RWPE2 (cell line): ENCODE data around the gene TNFAIP1.
"Not testable (repeated sequence)": the region's sequence is repeated elsewhere in the genome, so short reads cannot be mapped to it uniquely, and the experiment has no call there.

Experiments
- ATAC-seq: fragments of 200-7000 bp; cut with Tn5 transposase; 3 replicates; pipeline ENCODE4 v1.9.1; 2021; ENCODE audit warnings: low read depth
- DNase-seq: peaks from one replicate; pipeline ENCODE4 v3.0.0-alpha.2; 2020; ENCODE audit warnings: low spot score
- H3K27ac ChIP-seq: fragments of 450-650 bp; 2 replicates; pipeline ENCODE4 v1.5.1; 2017; ENCODE audit warnings: mild to moderate bottlenecking; ENCODE audit not compliant: poor library complexity, severe bottlenecking
- H3K27me3 ChIP-seq: fragments of 250-450 bp; sonication (Bioruptor Pico); 2 replicates; pipeline ENCODE4 v1.5.1; 2021; ENCODE audit warnings: mild to moderate bottlenecking, moderate library complexity; ENCODE audit not compliant: insufficient read depth, poor library complexity, severe bottlenecking
- H3K36me3 ChIP-seq: fragments of 250-450 bp; sonication (Bioruptor Pico); 2 replicates; pipeline ENCODE4 v1.5.1; 2020; ENCODE audit warnings: low read depth, mild to moderate bottlenecking, moderate library complexity
- H3K4me1 ChIP-seq: fragments of 250-450 bp; sonication (Bioruptor Pico); 2 replicates; pipeline ENCODE4 v1.5.1; 2021; ENCODE audit warnings: mild to moderate bottlenecking, moderate library complexity; ENCODE audit not compliant: insufficient read depth, poor library complexity, severe bottlenecking
- H3K4me3 ChIP-seq: fragments of 250-450 bp; sonication (Bioruptor Pico); 2 replicates; pipeline ENCODE4 v1.5.1; 2021; ENCODE audit warnings: mild to moderate bottlenecking, moderate library complexity; ENCODE audit not compliant: severe bottlenecking
- H3K9me3 ChIP-seq: fragments of 250-450 bp; sonication (Bioruptor Pico); 2 replicates; pipeline ENCODE4 v1.5.1; 2021; ENCODE audit warnings: mild to moderate bottlenecking, moderate library complexity; ENCODE audit not compliant: severe bottlenecking
- TF ChIP-seq, protein P1 (sequence below): fragments of 450-650 bp; IDR thresholded peaks from one replicate; pipeline ENCODE4 v1.5.1; 2017; ENCODE audit warnings: mild to moderate bottlenecking, moderate library complexity; ENCODE audit not compliant: poor library complexity, severe bottlenecking

Gene TNFAIP1, protein sequence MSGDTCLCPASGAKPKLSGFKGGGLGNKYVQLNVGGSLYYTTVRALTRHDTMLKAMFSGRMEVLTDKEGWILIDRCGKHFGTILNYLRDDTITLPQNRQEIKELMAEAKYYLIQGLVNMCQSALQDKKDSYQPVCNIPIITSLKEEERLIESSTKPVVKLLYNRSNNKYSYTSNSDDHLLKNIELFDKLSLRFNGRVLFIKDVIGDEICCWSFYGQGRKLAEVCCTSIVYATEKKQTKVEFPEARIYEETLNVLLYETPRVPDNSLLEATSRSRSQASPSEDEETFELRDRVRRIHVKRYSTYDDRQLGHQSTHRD

DNA sequence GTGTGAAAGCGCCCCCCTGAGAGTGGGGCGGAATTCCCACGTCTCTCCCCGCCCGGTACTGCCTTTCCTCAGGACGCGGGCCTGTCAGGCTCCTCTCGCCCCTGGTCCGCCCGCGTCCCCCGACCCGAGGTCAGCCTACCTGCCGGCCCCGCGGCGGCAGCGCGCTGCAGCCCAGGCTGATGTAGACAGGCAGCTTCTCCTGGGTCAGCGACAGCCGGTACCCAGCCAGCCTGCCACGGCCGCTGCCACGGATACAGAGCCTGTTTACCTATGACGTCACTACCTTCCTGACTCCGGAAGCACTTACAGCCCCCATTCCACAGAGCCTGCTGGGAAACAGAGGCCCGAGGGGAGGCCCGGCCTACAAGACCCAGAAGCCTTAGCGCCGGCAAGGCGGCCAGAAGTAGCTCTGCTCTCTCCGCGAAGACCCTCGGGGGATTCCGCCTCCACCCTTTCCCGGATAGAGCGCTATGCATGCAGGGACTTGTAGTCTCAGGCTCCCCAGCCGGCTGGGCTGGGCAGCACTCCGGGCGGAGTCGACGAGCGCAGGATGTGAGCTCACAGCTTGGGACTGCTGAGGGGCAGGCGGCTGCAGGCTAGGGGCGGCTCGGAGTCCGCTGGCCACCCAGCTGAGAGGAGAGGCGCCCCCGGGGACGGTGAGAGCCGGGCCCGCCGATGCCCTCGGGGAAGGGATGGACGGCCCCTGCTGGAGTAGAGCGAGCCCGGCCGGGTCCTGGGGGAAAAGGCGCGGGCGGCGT, at the start of gene TNFAIP1, which contains the start of gene IFT20:
TSS of gene TNFAIP1 (plus strand) at position 561 of the 758 bp plus-strand sequence. CDS start 3,761 bp downstream, outside the sequence.
TSS of gene IFT20 (minus strand) at position 272 of the 758 bp plus-strand sequence. CDS start 3,487 bp downstream, outside the sequence.
- H3K27ac ChIP-seq = peak within 1 kb of the TSS; percentile 89
- ATAC-seq = peak; percentile 88

DNA sequence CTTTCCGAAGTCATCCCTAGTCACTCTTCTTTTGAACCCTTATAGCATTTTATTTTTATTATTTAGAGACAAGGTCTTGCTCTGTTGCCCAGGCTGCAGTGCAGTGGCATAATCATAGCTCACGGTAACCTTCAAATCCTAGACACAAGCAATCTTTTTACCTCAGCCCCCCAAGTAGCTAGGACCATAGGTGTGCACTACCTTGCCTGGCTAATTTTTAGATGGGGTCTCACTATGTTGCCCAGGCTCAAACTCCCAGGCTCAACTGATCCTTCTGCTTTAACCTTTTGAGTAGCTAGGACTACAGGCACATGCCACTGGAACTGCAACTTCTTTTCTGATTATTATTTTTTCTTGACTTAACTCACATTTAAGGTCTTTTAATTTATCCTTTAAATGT, 49.6 kb upstream of the TNFAIP1 start:
- Histone ChIP-seq H3K4me1 (peaks cover 17% of the 10 kb centered on the region), H3K9me3 (no peaks in the 10 kb centered on the region), H3K27ac (no peak overlapping the region), H3K36me3 (no peaks in the 10 kb centered on the region), H3K27me3 (no peaks in the 10 kb centered on the region), H3K4me3 (no peak overlapping the region)
- TF ChIP-seq, protein P1, sequence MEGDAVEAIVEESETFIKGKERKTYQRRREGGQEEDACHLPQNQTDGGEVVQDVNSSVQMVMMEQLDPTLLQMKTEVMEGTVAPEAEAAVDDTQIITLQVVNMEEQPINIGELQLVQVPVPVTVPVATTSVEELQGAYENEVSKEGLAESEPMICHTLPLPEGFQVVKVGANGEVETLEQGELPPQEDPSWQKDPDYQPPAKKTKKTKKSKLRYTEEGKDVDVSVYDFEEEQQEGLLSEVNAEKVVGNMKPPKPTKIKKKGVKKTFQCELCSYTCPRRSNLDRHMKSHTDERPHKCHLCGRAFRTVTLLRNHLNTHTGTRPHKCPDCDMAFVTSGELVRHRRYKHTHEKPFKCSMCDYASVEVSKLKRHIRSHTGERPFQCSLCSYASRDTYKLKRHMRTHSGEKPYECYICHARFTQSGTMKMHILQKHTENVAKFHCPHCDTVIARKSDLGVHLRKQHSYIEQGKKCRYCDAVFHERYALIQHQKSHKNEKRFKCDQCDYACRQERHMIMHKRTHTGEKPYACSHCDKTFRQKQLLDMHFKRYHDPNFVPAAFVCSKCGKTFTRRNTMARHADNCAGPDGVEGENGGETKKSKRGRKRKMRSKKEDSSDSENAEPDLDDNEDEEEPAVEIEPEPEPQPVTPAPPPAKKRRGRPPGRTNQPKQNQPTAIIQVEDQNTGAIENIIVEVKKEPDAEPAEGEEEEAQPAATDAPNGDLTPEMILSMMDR = no peak
- no peak for DNase-seq
- no peak for ATAC-seq

More for the DNA sequence above, at the start of gene TNFAIP1, which contains the start of gene IFT20:
- H3K9me3 ChIP-seq = no peaks in the 10 kb centered on the region
- H3K27me3 ChIP-seq = no peaks in the 10 kb centered on the region
- peaks cover 30% of the 10 kb centered on the region for H3K36me3 ChIP-seq
- TF ChIP-seq, protein P1 = peak; percentile 11
- H3K4me1 ChIP-seq = peaks cover 20% of the 10 kb centered on the region
- H3K4me3 ChIP-seq = peak within 1 kb of the TSS; percentile 74
- peak; percentile 100 for DNase-seq

DNA sequence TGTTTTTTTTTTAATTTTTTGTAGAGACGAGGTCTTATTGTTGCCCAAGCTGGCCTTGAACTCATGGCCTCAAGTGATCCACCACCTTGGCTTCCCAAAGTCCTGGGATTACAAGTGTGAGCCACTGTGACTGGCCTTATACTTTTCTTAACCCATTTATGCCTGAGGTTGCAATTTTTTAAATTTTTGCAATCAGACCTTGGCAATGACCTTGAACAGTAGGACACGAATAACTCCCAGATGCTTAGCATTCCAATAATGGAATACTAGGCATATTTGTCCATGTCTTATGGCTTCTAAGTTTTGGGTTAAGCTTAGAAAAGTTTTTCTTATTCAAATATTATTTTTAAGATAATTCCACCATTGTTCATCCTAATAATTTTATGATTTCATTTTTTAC, 44.9 kb upstream of the TNFAIP1 start:
- Histone ChIP-seq H3K4me1 (no peaks in the 10 kb centered on the region), H3K4me3 (no peak overlapping the region), H3K36me3 (no peaks in the 10 kb centered on the region), H3K27me3 (no peaks in the 10 kb centered on the region), H3K9me3 (no peaks in the 10 kb centered on the region), H3K27ac (no peak overlapping the region)
- DNase-seq = no peak
- no peak for ATAC-seq
- TF ChIP-seq, protein P1 = no peak

DNA sequence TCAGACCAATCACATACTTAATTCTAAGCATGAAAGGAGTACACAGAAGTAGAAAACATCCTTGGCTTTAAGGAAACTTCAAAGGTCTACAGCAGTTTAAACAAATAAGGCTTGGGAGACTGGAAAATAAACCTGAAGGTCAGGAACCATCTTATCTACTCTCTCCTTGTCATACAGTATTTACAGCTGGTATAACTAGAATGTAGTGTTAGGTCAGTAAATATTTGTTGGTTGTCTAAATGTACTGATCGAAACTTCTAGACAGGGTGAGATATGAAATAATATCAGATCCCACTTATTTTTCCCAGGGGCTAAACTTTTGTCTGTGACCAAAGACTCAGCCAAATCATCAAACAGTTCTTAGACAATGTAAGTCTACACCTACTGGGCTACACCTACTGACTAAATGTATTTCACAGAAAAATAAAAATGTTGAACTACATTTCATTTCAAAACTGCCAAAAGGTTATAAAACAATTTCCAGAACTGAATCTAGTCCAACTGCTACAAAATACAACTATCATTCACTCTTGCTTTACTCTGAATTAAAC, 43.7 kb upstream of the TNFAIP1 start:
- ATAC-seq (no peak), DNase-seq (no peak)
- Histone ChIP-seq H3K9me3 (no peaks in the 10 kb centered on the region), H3K4me3 (no peak overlapping the region), H3K27ac (no peak overlapping the region), H3K27me3 (no peaks in the 10 kb centered on the region), H3K4me1 (no peaks in the 10 kb centered on the region), H3K36me3 (no peaks in the 10 kb centered on the region)
- TF ChIP-seq, protein P1 = no peak

DNA sequence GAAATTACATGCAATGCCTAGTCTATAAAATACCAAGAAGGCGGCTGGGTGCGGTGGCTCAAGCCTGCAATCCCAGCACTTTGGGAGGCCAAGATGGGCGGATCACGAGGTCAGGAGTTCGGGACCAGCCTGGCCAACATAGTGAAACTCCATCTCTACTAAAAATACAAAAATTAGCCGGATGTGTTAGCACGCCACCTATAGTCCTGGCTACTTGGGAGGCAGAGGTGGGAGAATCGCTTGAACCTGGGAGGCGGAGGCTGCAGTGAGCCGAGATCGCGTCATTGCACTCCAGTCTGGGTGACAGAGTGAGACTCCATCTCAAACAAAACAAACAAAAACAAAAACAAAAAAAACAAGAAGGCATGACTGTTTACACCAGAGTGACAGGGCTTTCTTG, 42.7 kb upstream of the TNFAIP1 start:
- DNase-seq, ATAC-seq, H3K9me3 ChIP-seq, H3K27ac ChIP-seq, H3K27me3 ChIP-seq, H3K4me3 ChIP-seq, H3K36me3 ChIP-seq, H3K4me1 ChIP-seq: not testable (repeated sequence)
